ENCODE data around the gene CLEC2A. TPM values are rescaled to one million over a fixed set of nuclear protein-coding genes. Genes with fewer than 3 reads are reported as not detected.
A peak's percentile ranks its signal among the peaks of the same experiment; 100 is the strongest.

CLEC2A gene
- total and polyA plus RNA-seq, 9 of the 15 experiments (the other 6 are each of a cell fraction or from before 2014, with no cell fraction given): not detected

- TF ChIP-seq ZNF444 (CRISPR knock-in tag; IDR thresholded peaks at IDR 0.05): no peak
- peak; percentile 64 to 65 for TF ChIP-seq KDM1A (IDR thresholded peaks at IDR 0.05)
- TF ChIP-seq PHF21A (IDR thresholded peaks at IDR 0.05; ENCODE audit: borderline replicate concordance, low read depth): no peak
- TF ChIP-seq KAT8 (IDR thresholded peaks at IDR 0.05; ENCODE audit: low read depth): no peak
- no peak for TF ChIP-seq NCOA2 (IDR thresholded peaks at IDR 0.05; ENCODE audit: partially characterized antibody in 2 of 2)
- TF ChIP-seq HNRNPLL (IDR thresholded peaks at IDR 0.05; ENCODE audit: low read depth, low read length, poor library complexity, severe bottlenecking): no peak
- no peak for TF ChIP-seq ZKSCAN1 (IDR thresholded peaks at IDR 0.05; ENCODE audit: low read depth, low read length)
- TF ChIP-seq PHF8 (IDR thresholded peaks at IDR 0.05; ENCODE audit: borderline replicate concordance, low read length): no peak; the same call in 1 of the 2 replicates
- no peak for TF ChIP-seq ZFP36 (IDR thresholded peaks at IDR 0.05; ENCODE audit: low read depth, low read length, partially characterized antibody)
- no peak for TF ChIP-seq SRSF9 (IDR thresholded peaks at IDR 0.05; ENCODE audit: borderline replicate concordance, low read depth, low read length)
- TF ChIP-seq XRCC3 (IDR thresholded peaks at IDR 0.05): no peak
- no peak for TF ChIP-seq ETS2 (tag; IDR thresholded peaks at IDR 0.05; ENCODE audit: borderline replicate concordance, poor library complexity, severe bottlenecking)
- TF ChIP-seq TSHZ1 (CRISPR knock-in tag; IDR thresholded peaks at IDR 0.05): no peak
- TF ChIP-seq SPI1 (IDR thresholded peaks at IDR 0.05; ENCODE audit: borderline replicate concordance, low read depth, low read length): no peak
- no peak for TF ChIP-seq WHSC1 (IDR thresholded peaks at IDR 0.05; ENCODE audit: low read length)
- 0 out of 2 replicates have a peak, but pooled peaks have one; percentile 34 for TF ChIP-seq ZNF584 (CRISPR knock-in tag; IDR thresholded peaks at IDR 0.05; ENCODE audit: low read depth)
- TF ChIP-seq ZNF324 (CRISPR knock-in tag; IDR thresholded peaks at IDR 0.05): no peak
- TF ChIP-seq CXXC5 (CRISPR knock-in tag; IDR thresholded peaks at IDR 0.05): no peak
- TF ChIP-seq ZKSCAN8 (CRISPR knock-in tag; IDR thresholded peaks at IDR 0.05): no peak
- TF ChIP-seq DDX20 (tag; IDR thresholded peaks at IDR 0.05; ENCODE audit: low read depth): no peak
- TF ChIP-seq BMI1 (IDR thresholded peaks at IDR 0.05; ENCODE audit: low read length): peak; percentile 20; the same call in 1 of the 2 replicates
- TF ChIP-seq CEBPG (CRISPR knock-in tag; IDR thresholded peaks at IDR 0.05): no peak
- TF ChIP-seq CEBPG (tag; conservative IDR thresholded peaks at IDR 0.05 in 1 of 2, IDR thresholded peaks at IDR 0.05 in 1 of 2): 0 out of 4 replicates have a peak, but pooled peaks of 1 of the 2 experiments have one; percentile 6
- TF ChIP-seq HDAC2 (IDR thresholded peaks at IDR 0.05): no peak
- TF ChIP-seq PTBP1 (IDR thresholded peaks at IDR 0.05; ENCODE audit: low read depth, low read length): no peak
- TF ChIP-seq ZNF174 (CRISPR knock-in tag; IDR thresholded peaks at IDR 0.05): no peak
- no peak for TF ChIP-seq MTA1 (IDR thresholded peaks at IDR 0.05; ENCODE audit: borderline replicate concordance)
- no peak for TF ChIP-seq PHF20 (IDR thresholded peaks at IDR 0.05; ENCODE audit: partially characterized antibody)
Measured at GRCh38 chr12:9869307-9870161, 62.6 kb downstream of the CLEC2A start, which contains the start of gene CLEC2B (continued).
